H1 (cell line): ENCODE measurements around the gene MYH3.

ENCODE experiments used
- ATF3 ChIP-seq: IDR thresholded peaks from 2 replicates; pipeline ENCODE4 v1.6.1; 2011; ENCODE audit warnings: low read depth, mild to moderate bottlenecking, low read length; ENCODE audit not compliant: insufficient read depth
- CBX5 ChIP-seq: fragments of 300-800, 300-1000 bp; sonication (generic); IDR thresholded peaks from 2 replicates; pipeline ENCODE4 v1.7.1; 2016; ENCODE audit warnings: antibody characterized with exemption, low read length, low read depth
- CTCF ChIP-seq, 3 experiments: IDR thresholded peaks; 1 replicate in 2 of 3; 2 replicates in 1 of 3; pipeline versions ENCODE4 v1.5.1 to v1.6.1; 2011; ENCODE audit warnings: low read length in 3 of 3, mild to moderate bottlenecking in 3 of 3, inconsistent platforms in 2 of 3, low read depth in 1 of 3, moderate library complexity in 1 of 3; ENCODE audit not compliant: insufficient read depth in 1 of 3; ENCODE audit errors: control extremely low read depth in 1 of 3
- EZH2 ChIP-seq: fragments of 200-600 bp; sonication (generic); IDR thresholded peaks from 2 replicates; pipeline ENCODE4 v1.7.1; 2012; ENCODE audit warnings: low read depth, mild to moderate bottlenecking, moderate library complexity, low read length, inconsistent platforms; ENCODE audit not compliant: severe bottlenecking
- POLR2A ChIP-seq, 2 experiments: IDR thresholded peaks; 1 replicate in 1 of 2; 2 replicates in 1 of 2; pipeline ENCODE4 v1.6.1; 2011; ENCODE audit warnings: low read depth in 2 of 2, low read length in 2 of 2, mild to moderate bottlenecking in 2 of 2; ENCODE audit errors: control extremely low read depth in 1 of 2

GRCh38 chr17:10673312-10673711 lies 16.2 kb upstream of the MYH3 start:
- TF ChIP-seq CBX5 (no peak), CTCF (IDR thresholded peaks at IDR 0.05; ENCODE audit: control extremely low read depth in 1 of 3, insufficient read depth in 1 of 3, low read depth in 1 of 3, low read length in 3 of 3) (no peak), ATF3 (no peak), POLR2A (IDR thresholded peaks at IDR 0.05; ENCODE audit: control extremely low read depth in 1 of 2, low read depth in 2 of 2, low read length in 2 of 2) (no peak), EZH2 (no peak)
